Endothelial cell of umbilical vein (primary cell): ENCODE measurements around the gene DIO3. TPM values are rescaled to one million over a fixed set of nuclear protein-coding genes. Genes with fewer than 3 reads are reported as not detected.

ENCODE experiments used
- BruUV-seq: library from RNA; stranded (reverse); fragments of 400-500 nt; replicated peaks from 2 replicates; lab custom pipeline; 2021; lab: Mats Ljungman, UMichigan
- CTCF ChIA-PET: fragments of 300-600, 350-600 bp; sonication (Branson Sonifier 250); formaldehyde crosslinking; loops from one replicate; lab custom pipeline; 2021; ENCODE audit warnings: antibody characterized with exemption, inconsistent platforms; lab: Charles Lee
- POLR2A ChIA-PET: fragments of 300-600, 350-600 bp; sonication (Branson Sonifier 250); formaldehyde crosslinking; loops from one replicate; lab custom pipeline; 2021; ENCODE audit warnings: antibody characterized with exemption, inconsistent platforms; lab: Charles Lee
- DNase-seq: peaks from one replicate; pipeline ENCODE4 v3.0.0-alpha.2; 2011; ENCODE audit warnings: low read depth, low spot score
- FAIRE-seq: peaks from 2 replicates; lab custom pipeline; 2011; peaks lifted over from hg19 to GRCh38; lab: Jason Lieb, UNC
- H2AFZ ChIP-seq: 2 replicates; pipeline ENCODE4 v1.6.0; 2012; ENCODE audit warnings: low read depth, low read length, control low read depth, inconsistent platforms
- H3K27ac ChIP-seq: 2 replicates; pipeline ENCODE4 v1.5.1; 2011; ENCODE audit warnings: low read depth, mild to moderate bottlenecking, control low read depth, low read length, moderate library complexity; ENCODE audit not compliant: insufficient read depth
- H3K27me3 ChIP-seq, 2 experiments: 2 replicates each; pipeline versions ENCODE4 v1.6.0 to v1.6.1; 2011; ENCODE audit warnings: low read length in 2 of 2, mixed read lengths in 1 of 2; ENCODE audit not compliant: control insufficient read depth in 2 of 2, insufficient read depth in 2 of 2
- H3K36me3 ChIP-seq, 2 experiments: 2 replicates in 1 of 2; 3 replicates in 1 of 2; pipeline ENCODE4 v1.5.1; 2011; ENCODE audit warnings: low read length in 2 of 2, mild to moderate bottlenecking in 1 of 2, moderate library complexity in 1 of 2; ENCODE audit not compliant: control insufficient read depth in 2 of 2, insufficient read depth in 2 of 2; ENCODE audit errors: extremely low read depth in 1 of 2
- H3K4me1 ChIP-seq: 3 replicates; pipeline ENCODE4 v1.5.1; 2011; ENCODE audit warnings: mild to moderate bottlenecking, low read length; ENCODE audit not compliant: control insufficient read depth, insufficient read depth; ENCODE audit errors: extremely low read depth
- H3K4me2 ChIP-seq: 2 replicates; pipeline ENCODE4 v1.6.1; 2011; ENCODE audit warnings: low read length, control low read depth, mixed read lengths; ENCODE audit not compliant: insufficient read depth
- H3K4me3 ChIP-seq, 3 experiments: fragments of 200-600 bp in 1 of 3; sonication (generic), shearing (Covaris generic) in 1 of 3; replicated peaks in 1 of 3; 2 replicates each; pipeline ENCODE4 v1.5.1; 2011 to 2016; ENCODE audit warnings: control low read depth in 3 of 3, low read length in 3 of 3, mild to moderate bottlenecking in 2 of 3, inconsistent platforms in 1 of 3, low read depth in 1 of 3, moderate library complexity in 1 of 3; ENCODE audit not compliant: insufficient read depth in 1 of 3
- H3K79me2 ChIP-seq: 2 replicates; pipeline ENCODE4 v1.6.0; 2012; ENCODE audit warnings: low read length, inconsistent platforms; ENCODE audit not compliant: control insufficient read depth, insufficient read depth
- H3K9ac ChIP-seq: replicated peaks from 2 replicates; pipeline ENCODE3; 2011; ENCODE audit warnings: low read length, control low read depth; ENCODE audit not compliant: insufficient read depth; ENCODE audit errors: extremely low read depth
- H3K9me1 ChIP-seq: replicated peaks from 3 replicates; pipeline ENCODE4 v1.6.0; 2011; ENCODE audit warnings: mild to moderate bottlenecking, low read length; ENCODE audit not compliant: control insufficient read depth, insufficient read depth; ENCODE audit errors: extremely low read depth
- H3K9me3 ChIP-seq: replicated peaks from 2 replicates; pipeline ENCODE4 v1.5.1; 2012; ENCODE audit warnings: low read length, inconsistent platforms; ENCODE audit not compliant: control insufficient read depth, insufficient read depth
- H4K20me1 ChIP-seq: replicated peaks from 2 replicates; pipeline ENCODE3; 2011; ENCODE audit warnings: mild to moderate bottlenecking, low read length; ENCODE audit not compliant: control insufficient read depth, insufficient read depth; ENCODE audit errors: extremely low read depth
- EZH2 ChIP-seq: IDR thresholded peaks from 2 replicates; pipeline ENCODE4 v1.6.1; 2012; ENCODE audit warnings: borderline replicate concordance, low read depth, mild to moderate bottlenecking, moderate library complexity, low read length, inconsistent platforms; ENCODE audit not compliant: severe bottlenecking
- FOS ChIP-seq: IDR thresholded peaks from 2 replicates; pipeline ENCODE4 v1.6.1; 2011; ENCODE audit warnings: mild to moderate bottlenecking, low read length, moderate library complexity, borderline replicate concordance; ENCODE audit not compliant: insufficient read depth
- JUN ChIP-seq: IDR thresholded peaks from 2 replicates; pipeline ENCODE4 v1.6.1; 2011; ENCODE audit warnings: borderline replicate concordance, low read depth; ENCODE audit not compliant: insufficient read length, insufficient read depth
- MYC ChIP-seq: IDR thresholded peaks from one replicate; pipeline ENCODE4 v1.6.1; 2011; ENCODE audit warnings: mild to moderate bottlenecking, low read depth, low read length
- POLR2AphosphoS5 ChIP-seq: IDR thresholded peaks from 2 replicates; pipeline ENCODE4 v1.6.1; 2012; ENCODE audit warnings: low read depth, mild to moderate bottlenecking, control low read depth, low read length, moderate library complexity; ENCODE audit not compliant: insufficient read depth
- dilution Hi-C: fragments of 300-500 bp; cut with MboI; formaldehyde crosslinking; loops from one replicate; pipeline ENCODE4 v1.15.0; 2019; ENCODE audit warnings: low sequenced_read_pairs; ENCODE audit not compliant: extremely low pct_ligation_motif_present
- intact Hi-C: fragments of 100-400 bp; cut with micrococcal nuclease; formaldehyde crosslinking; loops from one replicate; pipeline ENCODE4 v1.10.0; 2022
- polyA plus RNA-seq, 4 experiments: library from polyadenylated mRNA; depleted of rRNA in 3 of 4; stranded (reverse) in 3 of 4; unstranded in 1 of 4; fragments of >200 nt; gene quantifications; 2 replicates each; pipeline versions ENCODE4 v1.2.1 to v1.2.3, GENCODE V29; 2011 to 2012; ENCODE audit warnings: missing spikeins in 1 of 4
- total RNA-seq: library from RNA; stranded (reverse); gene quantifications from 2 replicates; pipeline ENCODE4 v1.2.3, GENCODE V29; 2021
- TF ChIP-seq, protein P1 (sequence below), 2 donors: IDR thresholded peaks; 1 replicate in 1 of 2; 2 replicates in 1 of 2; pipeline ENCODE4 v1.5.1; 2011; ENCODE audit warnings: low read length in 2 of 2, mild to moderate bottlenecking in 2 of 2, moderate library complexity in 2 of 2, control low read depth in 1 of 2, inconsistent platforms in 1 of 2, low read depth in 1 of 2; ENCODE audit not compliant: insufficient read depth in 1 of 2; ENCODE audit errors: extremely low read depth in 1 of 2

DIO3 gene
- total and polyA plus RNA-seq, 2 donors (not counting 3 experiments of a cell fraction or from before 2014, with no cell fraction given), result not detected

DNA sequence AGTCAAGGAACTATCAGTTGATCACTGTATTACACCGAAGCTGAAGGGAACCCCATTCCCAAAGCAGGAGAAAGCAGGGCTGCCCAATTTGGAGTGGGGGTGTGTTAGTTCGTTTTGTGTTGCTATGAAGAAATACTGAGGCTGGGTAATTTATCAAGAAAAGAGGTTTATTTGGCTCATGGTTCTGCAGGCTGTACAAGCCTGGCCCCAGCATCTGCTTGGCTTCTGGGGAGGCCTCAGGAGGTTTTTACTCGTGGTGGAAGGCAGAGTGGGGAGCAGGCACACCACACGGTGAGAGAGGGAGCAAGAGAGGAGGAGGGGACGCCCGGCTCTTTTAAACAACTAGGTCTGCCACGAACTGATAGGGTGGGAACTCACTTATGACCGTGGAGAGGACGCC is 16.7 kb upstream of the DIO3 start:
- intact Hi-C loops (no loop called here), dilution Hi-C loops (no loop called here)
- DNase-seq (no peak), FAIRE-seq (no peak)
- H3K9me3 ChIP-seq, result no peaks in the 10 kb centered on the region
- H3K27me3 ChIP-seq, result no peaks in the 10 kb centered on the region
- no peaks in the 10 kb centered on the region for H4K20me1 ChIP-seq
- H3K4me3 ChIP-seq, result no peak overlapping the region
- H3K36me3 ChIP-seq, result no peaks in the 10 kb centered on the region
- H3K9ac ChIP-seq, result no peak overlapping the region
- no peak for TF ChIP-seq POLR2AphosphoS5
- no peak overlapping the region for H2AFZ ChIP-seq
- no peak overlapping the region for H3K4me2 ChIP-seq
- no peaks in the 10 kb centered on the region for H3K79me2 ChIP-seq
- H3K27ac ChIP-seq, result no peak overlapping the region
- ChIA-PET POLR2A (no interaction called here), CTCF (no interaction called here)
- no TSS peak for BruUV-seq
- H3K4me1 ChIP-seq, result no peaks in the 10 kb centered on the region
- H3K9me1 ChIP-seq, result no peaks in the 10 kb centered on the region

DNA sequence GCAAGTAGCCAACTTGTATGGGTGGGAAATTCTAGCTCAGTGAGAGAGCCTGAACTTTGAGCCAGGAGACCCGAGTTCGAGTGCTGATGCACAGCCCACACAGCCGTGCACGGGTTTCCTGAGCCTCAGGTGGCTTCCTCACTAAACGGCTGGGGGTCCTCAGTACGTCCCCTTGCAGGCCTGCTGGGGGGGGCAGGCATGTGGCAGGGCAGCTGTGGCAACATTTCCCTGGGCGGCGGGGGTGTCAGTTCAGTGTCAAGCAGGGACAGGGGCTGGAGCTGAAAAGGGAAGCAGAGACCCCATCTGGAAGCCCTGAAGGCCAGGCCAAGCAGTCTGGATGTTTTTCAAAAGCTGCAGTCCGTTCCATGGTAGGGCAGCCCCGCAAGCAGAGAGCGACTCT is 14.6 kb upstream of the DIO3 start:
- ChIA-PET POLR2A (no interaction called here), CTCF (no interaction called here)
- no peak for DNase-seq
- Histone ChIP-seq H3K4me3 (no peak overlapping the region), H2AFZ (no peak overlapping the region), H3K4me1 (no peaks in the 10 kb centered on the region), H3K27ac (no peak overlapping the region), H3K4me2 (no peak overlapping the region), H3K36me3 (no peaks in the 10 kb centered on the region), H3K27me3 (no peaks in the 10 kb centered on the region), H4K20me1 (no peaks in the 10 kb centered on the region), H3K9me3 (no peaks in the 10 kb centered on the region), H3K9ac (no peak overlapping the region), H3K9me1 (no peaks in the 10 kb centered on the region), H3K79me2 (no peaks in the 10 kb centered on the region)
- dilution Hi-C loops (no loop called here), intact Hi-C loops (no loop called here)
- FAIRE-seq, result no peak
- TF ChIP-seq FOS (no peak), POLR2AphosphoS5 (no peak), EZH2 (no peak), JUN (no peak), MYC (no peak)
- TF ChIP-seq, protein P1, sequence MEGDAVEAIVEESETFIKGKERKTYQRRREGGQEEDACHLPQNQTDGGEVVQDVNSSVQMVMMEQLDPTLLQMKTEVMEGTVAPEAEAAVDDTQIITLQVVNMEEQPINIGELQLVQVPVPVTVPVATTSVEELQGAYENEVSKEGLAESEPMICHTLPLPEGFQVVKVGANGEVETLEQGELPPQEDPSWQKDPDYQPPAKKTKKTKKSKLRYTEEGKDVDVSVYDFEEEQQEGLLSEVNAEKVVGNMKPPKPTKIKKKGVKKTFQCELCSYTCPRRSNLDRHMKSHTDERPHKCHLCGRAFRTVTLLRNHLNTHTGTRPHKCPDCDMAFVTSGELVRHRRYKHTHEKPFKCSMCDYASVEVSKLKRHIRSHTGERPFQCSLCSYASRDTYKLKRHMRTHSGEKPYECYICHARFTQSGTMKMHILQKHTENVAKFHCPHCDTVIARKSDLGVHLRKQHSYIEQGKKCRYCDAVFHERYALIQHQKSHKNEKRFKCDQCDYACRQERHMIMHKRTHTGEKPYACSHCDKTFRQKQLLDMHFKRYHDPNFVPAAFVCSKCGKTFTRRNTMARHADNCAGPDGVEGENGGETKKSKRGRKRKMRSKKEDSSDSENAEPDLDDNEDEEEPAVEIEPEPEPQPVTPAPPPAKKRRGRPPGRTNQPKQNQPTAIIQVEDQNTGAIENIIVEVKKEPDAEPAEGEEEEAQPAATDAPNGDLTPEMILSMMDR (IDR thresholded peaks at IDR 0.05; ENCODE audit: extremely low read depth in 1 of 2, insufficient read depth in 1 of 2, low read depth in 1 of 2, low read length in 2 of 2), result no peak
- BruUV-seq, result no TSS peak
